ENCODE measurements around the gene NFIC.

NFIC gene

DNA sequence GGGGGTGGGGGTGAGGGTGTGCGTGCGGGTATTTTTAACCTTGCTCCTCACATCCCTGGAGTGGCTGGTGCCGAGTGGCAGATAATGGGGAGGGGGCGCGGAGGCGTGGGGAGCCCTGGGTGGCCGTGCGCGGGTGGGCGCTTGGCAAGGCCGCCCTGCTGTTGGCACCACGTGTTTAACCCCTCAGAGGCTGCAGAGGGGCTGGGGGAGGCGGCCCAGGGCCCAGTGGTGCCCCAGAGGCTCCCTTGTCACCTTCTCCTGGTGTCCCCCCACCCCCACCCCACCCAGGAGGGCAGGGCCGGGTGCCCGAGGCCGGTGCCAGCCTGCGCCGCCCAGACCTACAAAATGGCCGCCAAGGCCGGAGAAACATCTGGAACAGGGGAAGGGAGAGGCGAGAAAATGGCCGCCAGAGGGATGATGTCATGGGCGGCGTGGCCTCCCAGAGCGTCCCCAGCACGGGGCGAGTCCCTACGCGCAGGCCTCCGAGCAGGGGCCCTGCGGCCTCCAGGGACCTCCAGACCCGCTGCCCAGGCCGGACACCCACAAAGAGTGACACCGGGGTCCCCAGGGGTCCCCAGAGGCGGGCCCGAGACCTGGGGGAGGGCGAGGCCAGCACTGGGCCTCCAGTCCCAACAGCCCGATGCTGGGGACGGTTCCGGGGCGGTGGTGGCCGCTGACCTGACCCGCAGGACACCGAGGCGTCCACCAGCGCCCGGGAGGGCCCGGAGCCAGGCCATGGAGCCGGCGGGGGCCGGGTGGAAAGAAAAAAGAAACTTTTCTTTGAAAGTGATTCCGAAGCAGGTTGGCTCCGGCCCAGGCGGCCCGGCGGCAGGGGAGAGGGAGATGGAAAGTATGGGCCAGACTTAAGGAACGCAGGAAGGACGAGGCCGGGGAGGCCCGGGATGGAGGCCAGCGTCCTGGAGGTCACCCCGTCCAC, 38.2 kb downstream of the NFIC start:
- Histone ChIP-seq H3K4me3 (ENCODE audit: low read depth, low read length) (no peak overlapping the region), H3K27me3 (ENCODE audit: control insufficient read depth, insufficient read depth, low read length) (no peaks in the 10 kb centered on the region), H3K27ac (ENCODE audit: low read depth, low read length) (peak overlapping the region; percentile 57; the same call in 1 of the 2 replicates), H3K4me1 (ENCODE audit: control insufficient read depth, insufficient read depth, low read length) (peaks cover 7% of the 10 kb centered on the region; the same call in 1 of the 2 replicates), H3K36me3 (ENCODE audit: control insufficient read depth, insufficient read depth, low read length) (no peaks in the 10 kb centered on the region), H3K9ac (ENCODE audit: low read length) (no peak overlapping the region), H3K9me3 (ENCODE audit: control insufficient read depth, insufficient read depth, low read depth, low read length) (peaks cover 4% of the 10 kb centered on the region)

DNA sequence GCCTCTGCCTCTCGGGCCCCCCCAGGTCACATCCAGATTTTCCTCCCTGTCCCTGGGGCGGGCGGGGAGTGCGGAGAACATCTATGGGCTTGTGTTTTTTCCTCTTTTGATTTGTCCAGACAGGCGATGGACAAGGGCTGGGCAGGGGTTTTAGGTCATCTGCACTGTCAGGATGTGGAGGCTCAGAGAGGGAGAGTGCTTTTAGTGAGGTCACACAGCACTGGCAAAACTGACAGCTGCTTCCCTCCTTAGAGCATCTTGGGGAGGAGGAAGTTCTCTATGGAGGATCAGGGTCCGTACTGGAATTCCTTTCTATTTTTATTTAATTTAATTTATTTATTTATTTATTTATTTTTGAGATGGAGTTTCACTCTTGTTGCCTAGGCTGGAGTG, 38.9 kb downstream of the NFIC start:
- Histone ChIP-seq H3K36me3 (ENCODE audit: control insufficient read depth, insufficient read depth, low read length) (no peaks in the 10 kb centered on the region), H3K4me3 (ENCODE audit: low read depth, low read length) (no peak overlapping the region), H3K27ac (ENCODE audit: low read depth, low read length) (no peak overlapping the region), H3K9ac (ENCODE audit: low read length) (no peak overlapping the region), H3K9me3 (ENCODE audit: control insufficient read depth, insufficient read depth, low read depth, low read length) (peaks cover 4% of the 10 kb centered on the region), H3K27me3 (ENCODE audit: control insufficient read depth, insufficient read depth, low read length) (peaks cover 2% of the 10 kb centered on the region; the same call in 1 of the 2 replicates), H3K4me1 (ENCODE audit: control insufficient read depth, insufficient read depth, low read length) (peaks cover 7% of the 10 kb centered on the region; the same call in 1 of the 2 replicates)

DNA sequence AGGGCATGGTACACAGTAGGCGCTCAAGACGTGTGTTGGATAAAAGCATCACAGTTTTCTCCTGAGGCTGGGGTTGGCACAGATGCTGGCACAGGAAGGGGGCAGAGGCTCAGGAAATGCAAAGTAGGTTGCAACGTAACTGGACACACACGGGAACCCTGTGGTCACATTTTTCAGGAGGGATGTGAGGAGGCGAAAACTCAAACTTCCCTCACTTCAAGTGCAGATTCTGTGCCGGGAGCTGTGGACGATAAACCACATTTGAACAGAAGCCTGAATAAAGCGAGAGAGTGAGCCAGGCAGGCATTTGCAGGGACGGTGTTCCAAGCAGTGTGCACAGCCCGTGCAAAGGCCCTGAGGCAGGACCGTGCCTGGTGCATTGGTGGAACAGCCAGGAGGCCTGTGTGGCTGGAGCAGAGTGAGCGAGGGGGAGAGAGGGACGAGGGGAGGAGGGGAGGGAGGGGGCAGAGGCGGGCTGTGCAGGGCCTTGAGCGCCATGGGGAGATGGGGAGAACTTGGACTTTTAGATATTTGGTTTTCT, 40.3 kb downstream of the NFIC start:
- peaks cover 4% of the 10 kb centered on the region for H3K9me3 ChIP-seq (ENCODE audit: control insufficient read depth, insufficient read depth, low read depth, low read length)
- peaks cover 4% of the 10 kb centered on the region; the same call in 1 of the 2 replicates for H3K27me3 ChIP-seq (ENCODE audit: control insufficient read depth, insufficient read depth, low read length)
- peaks cover 7% of the 10 kb centered on the region; the same call in 1 of the 2 replicates for H3K4me1 ChIP-seq (ENCODE audit: control insufficient read depth, insufficient read depth, low read length)
- no peak overlapping the region for H3K4me3 ChIP-seq (ENCODE audit: low read depth, low read length)
- no peak overlapping the region for H3K9ac ChIP-seq (ENCODE audit: low read length)
- no peak overlapping the region for H3K27ac ChIP-seq (ENCODE audit: low read depth, low read length)
- no peaks in the 10 kb centered on the region for H3K36me3 ChIP-seq (ENCODE audit: control insufficient read depth, insufficient read depth, low read length)

DNA sequence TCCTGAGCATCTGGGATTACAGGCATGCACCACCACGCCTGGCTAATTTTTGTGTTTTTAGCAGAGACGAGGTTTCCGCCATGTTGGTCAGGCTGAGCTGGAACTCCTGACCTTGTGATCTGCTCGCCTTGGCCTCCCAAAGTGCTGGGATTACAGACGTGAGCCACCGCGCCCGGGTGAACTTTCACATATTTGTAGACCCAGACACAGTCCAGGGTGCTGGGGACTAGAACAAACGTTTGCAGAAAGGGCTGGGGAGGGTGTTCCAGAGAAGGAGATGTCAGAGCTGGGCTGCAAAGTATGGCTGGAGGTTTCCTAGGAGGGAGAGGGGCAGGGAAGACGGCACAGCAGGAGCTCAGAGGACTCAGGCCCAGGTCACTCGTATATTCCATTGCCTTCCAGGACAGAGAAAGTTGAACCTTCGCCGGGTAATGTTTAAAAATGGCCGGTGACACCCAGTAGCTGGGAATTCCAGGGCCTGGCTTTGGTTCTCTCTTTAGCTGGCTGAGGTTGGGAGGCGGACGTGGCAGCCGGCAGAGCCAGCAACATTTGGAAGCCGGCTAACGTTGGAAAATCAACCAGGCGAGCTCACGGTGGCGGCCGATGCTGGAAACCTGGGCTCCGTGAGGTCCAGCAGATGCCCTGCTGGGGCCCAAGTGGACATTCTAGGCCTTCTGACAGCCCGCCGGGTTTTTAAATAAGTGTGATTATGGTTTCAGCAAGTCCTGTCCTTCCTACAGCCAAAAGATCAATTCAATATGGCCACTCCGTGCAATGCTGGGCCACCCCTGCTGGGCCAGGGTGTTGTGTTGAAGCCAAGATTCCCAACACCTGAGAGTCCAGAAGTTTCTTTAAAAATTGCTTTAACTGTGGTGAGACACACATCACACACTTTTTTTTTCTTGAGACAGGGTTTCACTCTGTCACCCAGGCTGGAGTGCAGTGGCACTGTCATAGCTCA, 41.5 kb downstream of the NFIC start:
- H3K27ac ChIP-seq (ENCODE audit: low read depth, low read length) = no peak overlapping the region
- H3K36me3 ChIP-seq (ENCODE audit: control insufficient read depth, insufficient read depth, low read length) = no peaks in the 10 kb centered on the region
- no peak overlapping the region for H3K4me3 ChIP-seq (ENCODE audit: low read depth, low read length)
- no peak overlapping the region for H3K9ac ChIP-seq (ENCODE audit: low read length)
- peaks cover 4% of the 10 kb centered on the region; the same call in 1 of the 2 replicates for H3K4me1 ChIP-seq (ENCODE audit: control insufficient read depth, insufficient read depth, low read length)
- no peaks in the 10 kb centered on the region for H3K9me3 ChIP-seq (ENCODE audit: control insufficient read depth, insufficient read depth, low read depth, low read length)
- H3K27me3 ChIP-seq (ENCODE audit: control insufficient read depth, insufficient read depth, low read length) = peaks cover 4% of the 10 kb centered on the region; the same call in 1 of the 2 replicates

DNA sequence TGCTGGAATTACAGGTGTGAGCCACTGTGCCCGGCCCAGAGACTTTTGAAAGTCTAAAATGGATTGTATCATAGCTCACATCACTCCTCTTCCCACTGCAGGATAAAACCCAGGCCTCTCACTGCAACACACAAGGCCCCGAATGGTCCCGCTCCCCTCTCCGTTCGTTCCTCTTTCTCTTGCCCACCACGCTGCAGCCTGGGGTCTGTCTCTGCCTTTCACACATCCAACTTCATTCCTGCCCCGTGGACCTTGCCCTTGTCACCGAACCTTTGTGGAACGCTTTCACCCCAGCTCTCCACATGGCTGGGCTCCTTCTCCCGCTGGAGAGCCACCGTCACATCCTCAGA, 42.6 kb downstream of the NFIC start:
- Histone ChIP-seq H3K4me3 (ENCODE audit: low read depth, low read length) (no peak overlapping the region), H3K4me1 (ENCODE audit: control insufficient read depth, insufficient read depth, low read length) (peaks cover 6% of the 10 kb centered on the region; the same call in 1 of the 2 replicates), H3K27ac (ENCODE audit: low read depth, low read length) (no peak overlapping the region), H3K9me3 (ENCODE audit: control insufficient read depth, insufficient read depth, low read depth, low read length) (no peaks in the 10 kb centered on the region), H3K36me3 (ENCODE audit: control insufficient read depth, insufficient read depth, low read length) (no peaks in the 10 kb centered on the region), H3K27me3 (ENCODE audit: control insufficient read depth, insufficient read depth, low read length) (peaks cover 4% of the 10 kb centered on the region; the same call in 1 of the 2 replicates), H3K9ac (ENCODE audit: low read length) (no peak overlapping the region)

GRCh38 chr19:3409346-3410064, 43.1 kb downstream of the NFIC start:
- Histone ChIP-seq H3K27ac (ENCODE audit: low read depth, low read length) (no peak overlapping the region), H3K36me3 (ENCODE audit: control insufficient read depth, insufficient read depth, low read length) (no peaks in the 10 kb centered on the region), H3K4me1 (ENCODE audit: control insufficient read depth, insufficient read depth, low read length) (peaks cover 2% of the 10 kb centered on the region; the same call in 1 of the 2 replicates), H3K4me3 (ENCODE audit: low read depth, low read length) (no peak overlapping the region), H3K9me3 (ENCODE audit: control insufficient read depth, insufficient read depth, low read depth, low read length) (no peaks in the 10 kb centered on the region), H3K9ac (ENCODE audit: low read length) (no peak overlapping the region), H3K27me3 (ENCODE audit: control insufficient read depth, insufficient read depth, low read length) (peaks cover 4% of the 10 kb centered on the region; the same call in 1 of the 2 replicates)

- peaks cover 2% of the 10 kb centered on the region; the same call in 1 of the 2 replicates for H3K4me1 ChIP-seq (ENCODE audit: control insufficient read depth, insufficient read depth, low read length)
- H3K9ac ChIP-seq (ENCODE audit: low read length) = no peak overlapping the region
- H3K36me3 ChIP-seq (ENCODE audit: control insufficient read depth, insufficient read depth, low read length) = no peaks in the 10 kb centered on the region
- no peak overlapping the region for H3K27ac ChIP-seq (ENCODE audit: low read depth, low read length)
- H3K27me3 ChIP-seq (ENCODE audit: control insufficient read depth, insufficient read depth, low read length) = peaks cover 4% of the 10 kb centered on the region; the same call in 1 of the 2 replicates
- no peaks in the 10 kb centered on the region for H3K9me3 ChIP-seq (ENCODE audit: control insufficient read depth, insufficient read depth, low read depth, low read length)
- H3K4me3 ChIP-seq (ENCODE audit: low read depth, low read length) = no peak overlapping the region
Observed at GRCh38 chr19:3411636-3412035, 45.3 kb downstream of the NFIC start.

DNA sequence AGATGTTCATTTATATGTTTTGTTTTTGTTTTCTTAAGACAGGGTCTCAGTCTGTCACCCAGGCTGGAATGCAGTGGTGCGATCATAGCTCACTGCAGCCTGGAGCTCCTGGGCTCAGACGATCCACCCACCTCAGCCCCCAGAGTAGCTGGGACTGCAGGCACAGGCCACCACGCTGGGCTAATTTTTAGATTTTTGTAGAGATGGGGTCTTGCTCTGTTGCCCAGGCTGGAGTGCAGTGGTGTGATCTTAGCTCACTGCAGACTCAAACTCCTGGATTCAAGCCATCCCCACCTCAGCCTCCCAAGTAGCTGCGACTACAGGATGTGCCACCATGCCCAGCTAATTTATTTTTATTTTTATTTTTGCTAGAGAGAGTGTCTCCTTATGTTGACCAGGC, 45.7 kb downstream of the NFIC start:
- H3K36me3 ChIP-seq (ENCODE audit: control insufficient read depth, insufficient read depth, low read length) = no peaks in the 10 kb centered on the region
- peaks cover 2% of the 10 kb centered on the region; the same call in 1 of the 2 replicates for H3K4me1 ChIP-seq (ENCODE audit: control insufficient read depth, insufficient read depth, low read length)
- no peak overlapping the region for H3K27ac ChIP-seq (ENCODE audit: low read depth, low read length)
- no peaks in the 10 kb centered on the region for H3K9me3 ChIP-seq (ENCODE audit: control insufficient read depth, insufficient read depth, low read depth, low read length)
- H3K27me3 ChIP-seq (ENCODE audit: control insufficient read depth, insufficient read depth, low read length) = peaks cover 4% of the 10 kb centered on the region; the same call in 1 of the 2 replicates
- H3K4me3 ChIP-seq (ENCODE audit: low read depth, low read length) = no peak overlapping the region
- H3K9ac ChIP-seq (ENCODE audit: low read length) = no peak overlapping the region

- H3K4me1 ChIP-seq (ENCODE audit: control insufficient read depth, insufficient read depth, low read length) = peaks cover 2% of the 10 kb centered on the region; the same call in 1 of the 2 replicates
Observed at GRCh38 chr19:3413796-3414327, 47.5 kb downstream of the NFIC start.

DNA sequence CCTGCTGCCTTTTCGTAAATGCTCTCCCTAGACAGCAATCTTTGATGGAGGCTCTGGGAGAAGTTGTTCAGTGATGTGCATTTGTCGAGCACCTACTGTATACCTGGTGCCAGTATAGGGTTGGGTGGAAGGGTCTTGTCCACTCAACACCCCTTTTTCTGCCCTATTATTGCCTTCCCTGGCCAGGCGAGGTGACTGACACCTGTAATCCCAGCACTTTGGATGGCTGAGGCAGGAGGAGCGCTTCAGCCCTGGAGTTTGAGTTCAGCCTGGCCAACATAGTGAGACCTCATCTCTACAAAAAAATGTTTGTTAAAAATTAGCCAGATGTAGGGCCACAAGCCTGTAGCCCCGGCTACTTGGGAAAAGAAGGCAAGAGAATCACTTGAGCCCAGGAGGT, 49.3 kb downstream of the NFIC start:
- Histone ChIP-seq H3K4me1 (ENCODE audit: control insufficient read depth, insufficient read depth, low read length) (peaks cover 2% of the 10 kb centered on the region; the same call in 1 of the 2 replicates), H3K36me3 (ENCODE audit: control insufficient read depth, insufficient read depth, low read length) (no peaks in the 10 kb centered on the region), H3K9me3 (ENCODE audit: control insufficient read depth, insufficient read depth, low read depth, low read length) (no peaks in the 10 kb centered on the region), H3K9ac (ENCODE audit: low read length) (no peak overlapping the region), H3K27me3 (ENCODE audit: control insufficient read depth, insufficient read depth, low read length) (no peaks in the 10 kb centered on the region), H3K4me3 (ENCODE audit: low read depth, low read length) (no peak overlapping the region), H3K27ac (ENCODE audit: low read depth, low read length) (no peak overlapping the region)

More at GRCh38 chr19:3413796-3414327, 47.5 kb downstream of the NFIC start:
- no peak overlapping the region for H3K4me3 ChIP-seq (ENCODE audit: low read depth, low read length)
- H3K27me3 ChIP-seq (ENCODE audit: control insufficient read depth, insufficient read depth, low read length) = peaks cover 4% of the 10 kb centered on the region; the same call in 1 of the 2 replicates
- H3K27ac ChIP-seq (ENCODE audit: low read depth, low read length) = no peak overlapping the region
- no peak overlapping the region for H3K9ac ChIP-seq (ENCODE audit: low read length)
- H3K36me3 ChIP-seq (ENCODE audit: control insufficient read depth, insufficient read depth, low read length) = no peaks in the 10 kb centered on the region
- no peaks in the 10 kb centered on the region for H3K9me3 ChIP-seq (ENCODE audit: control insufficient read depth, insufficient read depth, low read depth, low read length)

Data from HUES6 (cell line).